Activated effector memory CD4-positive, alpha-beta T cell treated with anti-CD3 and anti-CD28 coated beads, Interleukin-2, amount 50 U/mL, for 16 hours (primary cell): ENCODE results near the gene TRPV5.

Experiments
- DNase-seq: peaks from one replicate; pipeline ENCODE4 v3.0.0-alpha.2; 2020

TRPV5 gene

DNA sequence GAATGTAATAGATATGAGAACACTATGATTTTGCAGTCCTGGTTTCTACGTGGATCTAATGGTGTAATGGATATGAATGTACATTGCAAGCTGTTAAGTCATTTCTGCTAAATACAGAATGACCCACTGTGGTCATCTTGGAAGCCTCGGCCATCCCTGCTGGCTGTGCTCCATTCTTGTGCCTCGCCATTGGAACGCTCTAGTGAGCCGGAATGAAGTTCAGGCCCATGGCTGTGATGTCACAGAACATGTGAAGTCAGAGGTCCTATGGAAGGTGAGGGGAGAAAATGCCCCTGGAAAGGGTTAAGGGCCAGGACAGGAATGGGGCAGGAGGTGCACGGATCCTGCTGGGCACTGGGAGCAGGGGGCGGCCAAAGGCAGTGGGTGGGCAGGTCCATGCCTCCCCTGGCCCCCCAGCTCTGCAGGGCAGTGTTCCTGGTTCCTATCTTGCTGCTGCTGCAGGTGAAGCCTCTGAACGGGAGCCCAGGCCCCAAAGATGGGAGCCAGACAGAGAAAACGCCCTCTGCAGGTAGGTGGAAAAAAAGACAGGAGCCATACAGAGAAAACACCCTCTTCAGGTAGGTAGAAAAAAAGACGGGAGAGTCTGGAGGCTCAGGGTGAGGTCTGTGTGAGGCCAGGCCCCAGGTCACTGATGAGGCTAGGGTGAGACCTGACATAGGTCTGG lies 5.8 kb upstream of the TRPV5 start, which contains the start of gene LLCFC1:
LLCFC1 (plus strand) TSS at position 259 of the 685 bp plus-strand sequence; CDS start at position 397, 138 bp downstream.
- no peak for DNase-seq

DNA sequence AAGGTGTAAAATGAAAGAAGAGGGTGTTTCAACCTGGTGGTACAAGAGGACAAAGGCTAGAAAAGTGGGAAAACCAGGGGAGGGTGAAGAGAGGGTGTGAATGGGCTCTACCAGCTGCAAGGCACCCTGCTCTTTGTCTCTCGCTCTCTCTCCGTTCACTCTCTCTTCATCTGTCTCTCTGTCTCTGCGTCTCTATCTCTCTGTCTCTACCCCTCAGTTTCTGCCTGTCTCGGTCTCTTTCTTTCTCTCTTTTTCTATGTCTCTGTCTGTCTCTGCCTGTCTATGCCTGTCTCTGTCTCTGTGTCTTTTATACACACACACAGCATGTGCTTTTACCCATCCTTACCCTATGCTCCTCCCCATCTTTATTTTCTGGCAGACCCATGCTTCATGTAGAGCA lies 5.1 kb upstream of the TRPV5 start:
- DNase-seq: no peak

DNA sequence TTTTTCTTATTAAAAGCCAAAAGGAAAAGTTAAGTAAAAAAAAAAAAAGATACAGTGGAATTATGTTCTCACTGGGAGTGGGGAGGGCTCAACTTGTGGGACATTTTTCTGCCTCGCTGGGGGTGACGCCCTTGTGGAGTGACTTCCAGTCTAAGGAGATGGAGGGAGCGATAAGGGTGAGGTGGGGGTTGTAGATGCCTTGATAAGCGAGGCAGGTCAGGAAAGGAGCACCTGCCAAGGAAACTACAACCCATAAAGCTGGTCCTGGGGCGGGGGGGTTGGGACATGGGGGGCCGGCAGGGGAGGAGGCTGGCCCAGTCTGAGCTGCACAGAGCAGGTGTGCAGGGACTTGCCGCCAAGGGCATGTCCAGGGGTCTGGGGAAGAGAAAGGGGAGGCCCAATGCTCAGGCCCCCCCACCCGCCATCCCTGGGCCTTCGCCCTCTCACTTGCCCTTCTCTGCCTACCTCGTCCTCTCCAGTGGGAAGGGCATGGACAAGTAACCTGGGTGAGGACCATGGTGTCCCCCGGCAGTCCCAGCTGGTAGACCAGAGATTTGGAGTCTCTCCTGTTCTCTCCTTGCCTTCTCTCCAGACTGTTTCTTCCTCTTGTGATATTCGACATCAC lies 2.5 kb upstream of the TRPV5 start:
- DNase-seq: no peak

DNA sequence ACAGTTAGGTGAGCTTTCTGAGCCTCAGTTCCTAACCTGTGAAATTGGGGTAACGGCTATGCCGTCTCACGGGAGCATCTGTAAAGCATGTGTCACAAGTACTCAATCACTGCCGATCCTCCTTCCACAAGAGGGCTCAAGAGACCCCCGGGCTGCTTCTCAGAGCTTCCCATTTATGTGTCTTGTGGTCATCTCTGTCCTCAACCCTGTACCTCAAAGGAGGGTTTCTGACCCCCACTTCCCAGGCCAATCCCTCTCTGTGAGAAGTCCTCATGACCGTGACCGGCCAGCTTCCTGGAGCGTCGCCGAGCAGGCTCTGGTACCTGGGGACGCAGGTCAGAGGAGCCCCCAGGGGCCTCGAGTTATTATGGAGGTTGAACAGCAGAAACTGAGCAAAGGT lies 510 bp upstream of the TRPV5 start:
- no peak for DNase-seq

DNA sequence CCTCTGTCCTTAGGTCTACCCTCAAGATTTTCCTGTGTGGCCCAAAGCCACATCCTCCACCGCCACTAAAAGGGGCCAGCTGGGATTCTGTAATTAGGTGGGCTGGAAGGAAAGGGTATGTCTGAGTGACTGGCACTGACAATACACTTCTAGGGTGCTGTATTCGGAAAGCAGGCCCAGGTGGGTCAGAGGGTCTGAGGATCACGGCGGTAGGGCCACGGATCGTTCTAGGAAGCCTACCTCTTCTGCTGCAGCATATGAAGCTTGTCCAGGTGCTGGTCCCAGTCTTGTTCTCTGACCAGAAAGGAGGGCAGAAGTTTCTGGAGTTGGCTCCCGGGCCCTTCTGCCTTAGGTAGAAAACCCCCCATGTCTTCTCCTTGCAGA lies 462 bp downstream of the TRPV5 start:
- DNase-seq: no peak

DNA sequence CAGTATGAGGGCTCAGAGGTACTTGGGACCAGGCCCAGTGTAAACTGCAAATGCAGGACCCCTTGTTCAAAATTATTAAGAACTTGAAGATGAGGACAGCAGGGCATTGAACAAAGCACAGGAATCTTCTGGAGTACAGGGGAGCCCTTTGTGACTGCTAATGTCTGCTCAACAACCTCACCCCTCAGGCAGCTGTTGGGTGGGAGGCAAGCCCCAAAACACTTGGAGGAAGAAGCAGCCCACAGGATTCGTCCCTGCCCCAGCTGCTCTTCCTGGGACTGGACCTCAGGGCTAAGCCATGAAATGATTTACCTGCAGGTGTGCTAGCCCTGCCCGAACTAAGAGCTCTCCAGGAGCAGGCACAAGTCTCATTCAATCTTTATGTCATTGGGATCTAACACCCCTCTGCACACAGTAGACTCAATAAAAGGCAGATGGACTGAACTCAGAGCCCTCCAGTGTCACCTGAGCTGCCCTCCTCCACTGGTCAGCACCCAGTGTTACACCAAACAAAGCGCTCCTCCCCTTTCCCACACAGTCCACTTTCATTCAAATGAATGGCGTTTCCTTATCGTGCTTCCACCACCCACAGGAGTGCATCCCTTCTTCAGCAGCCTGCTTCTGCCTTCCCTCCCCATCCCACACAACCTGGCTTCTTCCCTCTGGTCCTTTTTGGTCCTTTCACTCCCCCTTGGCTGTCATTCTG lies 1.0 kb downstream of the TRPV5 start:
- DNase-seq: no peak

DNA sequence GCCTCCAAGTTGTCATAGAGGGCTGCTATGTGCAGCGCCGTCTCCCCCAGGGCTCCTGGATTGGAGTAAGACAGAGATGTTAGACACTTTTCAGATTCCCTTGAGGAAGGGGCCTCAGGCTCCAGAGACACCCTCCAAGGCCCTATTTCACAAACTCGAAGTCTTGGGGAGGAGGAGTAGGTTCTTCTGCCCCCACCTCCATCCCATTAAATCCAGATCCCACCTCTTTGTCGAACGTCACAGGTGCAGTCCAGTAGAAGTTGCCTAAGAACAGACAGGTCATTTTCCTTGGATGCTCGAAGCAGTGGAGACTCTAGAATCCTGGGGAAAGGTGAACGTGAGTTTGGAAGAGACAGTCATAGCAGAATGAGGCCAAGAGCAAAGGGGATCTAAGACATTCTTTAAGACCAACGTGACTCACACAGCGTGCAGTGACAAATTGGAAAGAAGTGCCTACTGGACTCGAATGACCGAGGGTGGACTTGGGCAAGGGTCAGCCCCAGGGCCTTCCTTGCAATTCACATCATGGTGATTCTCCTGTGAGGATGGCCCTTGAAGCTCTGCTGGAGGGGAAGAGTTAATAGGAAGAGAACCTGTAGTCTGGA lies 3.3 kb downstream of the TRPV5 start:
- DNase-seq: peak; percentile 42

DNA sequence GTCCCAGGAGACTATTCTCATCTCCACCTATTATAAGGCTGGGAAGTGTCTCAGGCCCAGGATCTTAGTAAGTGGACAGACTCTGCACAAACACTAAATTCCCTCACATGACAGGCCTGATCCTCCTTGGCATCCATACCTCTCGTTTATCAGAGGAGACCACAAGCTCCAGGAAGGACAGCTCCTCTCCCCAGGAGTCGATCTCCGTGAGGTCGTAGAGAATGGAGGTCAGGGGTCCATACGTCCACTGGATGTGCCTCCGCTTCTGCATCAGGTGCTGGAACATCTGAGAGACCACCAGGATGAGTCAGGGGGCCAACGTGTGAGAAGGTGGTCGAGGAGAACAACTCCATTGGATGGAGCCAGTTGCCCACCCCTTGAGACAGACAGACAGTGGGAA lies 5.6 kb downstream of the TRPV5 start:
- peak; percentile 12 for DNase-seq

DNA sequence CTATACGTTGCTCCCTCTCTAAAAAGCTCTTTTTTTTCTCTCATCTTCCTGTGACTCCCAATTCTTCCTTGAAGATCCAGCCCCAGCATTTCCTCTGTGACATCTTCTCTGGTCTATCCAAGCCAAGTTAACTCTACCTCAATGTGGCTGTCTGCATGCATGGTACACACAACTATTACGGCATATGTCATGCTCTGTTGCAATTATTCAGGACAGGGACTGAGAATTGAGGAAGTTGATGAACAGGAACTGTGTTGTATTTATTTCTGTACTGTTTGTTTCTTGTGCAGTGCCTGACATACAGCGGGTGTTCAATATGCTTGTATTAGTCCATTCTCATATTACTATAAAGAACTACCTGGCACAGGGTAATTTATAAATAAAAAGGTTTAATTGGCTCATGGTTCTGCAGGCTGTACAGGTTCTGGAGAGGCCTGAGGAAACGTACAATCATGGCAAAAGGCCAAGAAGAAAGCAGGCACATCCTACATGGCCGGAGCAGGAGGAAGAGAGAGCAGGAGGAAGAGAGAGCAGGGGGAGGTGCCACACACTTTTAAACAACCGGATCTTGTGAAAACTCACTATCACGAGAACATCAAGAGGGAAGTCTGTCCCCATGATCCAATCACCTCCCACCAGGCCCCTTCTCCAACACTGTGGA lies 6.3 kb downstream of the TRPV5 start:
- peak; percentile 13 for DNase-seq

DNA sequence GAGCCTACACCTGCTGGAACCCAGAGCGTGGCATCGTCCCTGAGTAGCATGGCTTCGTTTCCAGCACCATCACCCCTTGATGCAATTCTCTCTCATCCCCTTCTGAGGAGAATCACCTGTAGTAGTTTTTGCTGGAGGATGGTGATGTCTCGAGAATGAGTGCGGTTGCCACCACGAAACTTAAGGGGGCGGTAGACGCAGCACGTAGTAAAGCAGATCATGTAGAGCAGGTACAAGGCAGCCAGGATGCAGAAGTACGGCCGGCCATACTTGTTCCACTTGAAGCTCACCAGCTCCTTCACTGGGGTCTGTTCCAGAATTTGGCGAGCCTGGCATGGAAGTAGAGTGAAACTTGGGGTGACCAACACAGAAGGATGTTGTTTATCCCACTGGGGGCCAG lies 8.1 kb downstream of the TRPV5 start:
- DNase-seq: no peak

DNA sequence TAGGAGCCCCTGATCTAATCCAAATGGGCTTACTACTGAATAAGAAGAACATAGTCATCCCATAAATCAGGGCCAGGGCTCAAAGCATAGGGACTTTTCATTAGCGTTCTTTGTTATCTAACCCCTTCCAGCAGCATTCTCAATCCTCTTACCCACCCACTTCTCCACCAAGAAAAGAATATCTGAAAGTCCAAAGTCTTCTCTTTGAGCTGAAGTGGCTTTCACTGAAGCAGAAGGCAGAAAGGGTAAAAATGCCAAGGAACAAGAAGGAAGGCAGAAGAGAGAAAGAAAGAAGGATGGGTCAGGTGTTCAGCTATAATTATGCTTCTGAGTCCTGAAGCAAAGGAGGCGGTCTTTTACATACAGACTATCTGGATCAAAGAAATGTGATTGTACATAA lies 10.2 kb downstream of the TRPV5 start:
- no peak for DNase-seq

DNA sequence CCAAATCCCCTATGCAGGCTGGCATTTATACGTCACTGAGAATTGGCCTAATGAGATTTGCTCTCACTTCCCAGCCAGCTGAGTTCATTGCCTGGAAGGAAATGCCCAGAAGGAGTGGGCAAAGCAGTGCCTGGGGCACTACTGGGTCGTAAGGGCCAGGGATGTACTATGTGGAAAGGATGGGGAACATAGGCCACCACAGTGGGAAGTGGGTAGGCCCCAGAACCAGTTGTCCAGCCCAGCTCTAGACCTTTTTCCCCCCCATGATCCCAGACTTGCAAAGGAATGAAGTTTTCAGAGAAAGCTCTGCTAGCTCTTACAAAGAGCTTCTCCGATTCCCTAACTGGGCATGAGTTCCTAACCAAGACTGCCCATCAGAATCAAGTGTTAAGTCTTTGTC lies 13.9 kb downstream of the TRPV5 start:
- DNase-seq: no peak

DNA sequence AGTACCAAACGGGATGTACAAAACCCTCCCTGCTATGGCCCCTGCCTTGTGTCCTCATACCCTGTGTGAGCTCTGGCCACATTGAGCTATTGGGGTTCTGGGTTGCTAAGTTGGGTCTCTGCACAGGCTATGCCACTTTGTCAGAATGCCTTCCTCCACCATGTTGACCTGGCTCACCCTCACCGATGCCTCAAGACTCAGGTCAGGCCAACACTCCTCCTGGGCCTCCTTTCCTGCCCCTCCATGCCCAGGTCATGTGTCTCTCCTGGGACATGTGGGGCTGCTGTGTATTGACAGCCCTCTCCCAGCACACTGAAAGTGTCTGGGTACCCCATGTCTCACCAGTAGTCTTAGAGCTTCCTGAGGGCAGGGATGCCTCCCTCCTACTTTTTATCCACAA lies 14.6 kb downstream of the TRPV5 start:
- no peak for DNase-seq

DNA sequence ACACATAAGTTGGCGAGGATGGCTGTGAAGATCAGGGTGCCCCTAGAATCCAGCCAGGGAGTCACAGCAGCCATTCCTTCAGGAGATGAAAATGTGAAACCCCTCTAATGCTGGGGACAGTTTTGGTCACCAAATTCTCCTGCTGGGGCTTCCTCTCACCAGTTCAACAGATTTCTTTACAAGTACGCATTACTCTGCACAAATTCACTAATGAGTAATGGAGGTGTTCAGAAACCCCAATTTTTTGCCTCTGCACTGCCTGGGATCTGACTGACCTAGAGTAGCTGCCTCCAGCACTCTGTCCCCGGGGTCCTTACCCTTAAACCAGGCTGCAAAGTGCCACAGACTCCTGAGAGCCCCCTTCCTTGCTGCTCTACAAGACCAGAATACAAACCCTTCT lies 16.1 kb downstream of the TRPV5 start:
- no peak for DNase-seq

DNA sequence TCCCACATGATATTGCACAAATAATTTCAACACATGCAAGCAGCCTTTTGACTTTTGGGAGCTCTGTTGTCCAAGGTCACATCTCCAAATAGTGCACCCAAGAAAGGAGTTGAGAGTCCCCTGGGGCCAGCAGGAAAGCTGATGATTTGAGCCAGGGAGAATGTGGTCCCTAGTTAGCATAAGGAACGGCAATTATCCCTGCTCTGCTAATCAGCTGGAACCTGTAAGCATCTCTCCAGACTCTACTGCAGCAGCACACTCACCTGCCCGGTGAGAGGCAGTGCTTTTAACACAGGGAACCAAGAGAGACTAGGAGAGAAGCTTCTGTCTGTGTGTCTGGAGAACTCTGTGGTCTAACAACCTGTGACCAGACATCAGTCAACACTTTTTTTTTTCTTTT lies 17.0 kb downstream of the TRPV5 start:
- DNase-seq: no peak

DNA sequence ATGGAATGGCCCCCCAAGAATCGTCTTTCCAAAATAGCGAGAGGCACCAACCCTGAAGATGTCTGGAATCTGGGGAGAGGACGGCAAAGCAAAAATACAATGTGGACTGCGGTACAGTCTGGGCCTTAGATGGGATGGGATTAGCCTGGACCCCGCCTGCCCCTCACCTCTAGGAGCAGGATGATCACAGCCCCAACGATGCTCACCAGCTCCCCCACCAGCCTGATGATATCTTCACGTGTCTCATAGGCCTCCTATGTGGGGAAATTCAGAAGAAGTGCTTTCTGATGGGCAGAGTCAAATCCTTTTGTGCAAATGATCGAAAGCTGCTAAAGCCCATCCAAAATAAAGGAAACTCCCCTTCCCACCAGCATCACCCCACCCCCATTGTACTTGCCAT lies 18.2 kb downstream of the TRPV5 start:
- DNase-seq: no peak

DNA sequence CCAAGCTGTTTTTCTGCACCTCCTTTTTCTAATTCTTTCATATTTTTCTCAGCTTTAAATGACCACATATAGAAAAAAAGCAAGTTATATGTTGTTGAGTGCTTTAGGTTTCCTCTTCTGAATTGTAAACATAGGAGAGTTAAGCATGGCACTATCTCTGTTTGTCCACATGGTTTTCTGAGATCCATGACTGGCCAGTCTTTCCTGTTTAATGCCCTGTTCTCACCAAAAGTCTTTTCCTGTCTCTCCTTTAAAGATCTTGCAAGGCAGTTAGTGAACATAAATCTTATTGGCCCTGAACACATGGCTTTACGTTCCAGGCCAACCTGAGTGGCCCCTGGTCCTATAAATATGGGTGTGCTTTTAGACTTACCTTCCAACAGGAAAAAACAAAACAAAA lies 19.4 kb downstream of the TRPV5 start:
- DNase-seq: no peak

DNA sequence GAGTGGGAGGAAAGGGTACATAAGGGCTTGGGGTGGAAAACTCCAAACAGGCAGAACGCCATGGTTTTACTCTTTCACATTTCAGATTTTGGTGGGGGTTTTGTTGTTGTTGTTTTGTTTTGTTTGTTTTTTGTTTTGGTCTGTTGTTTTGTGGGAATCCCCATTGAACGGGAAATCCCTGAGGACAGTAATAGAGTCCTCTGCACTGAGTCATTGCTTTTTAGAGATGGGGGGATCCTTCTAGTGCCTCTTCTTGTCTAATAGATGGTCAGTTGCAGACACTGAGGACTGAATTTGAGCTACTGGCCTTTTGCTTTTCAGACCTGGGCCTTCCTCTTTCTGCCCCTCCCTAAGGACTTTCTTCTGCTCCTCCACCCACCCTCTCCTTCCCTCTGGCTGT lies 20.0 kb downstream of the TRPV5 start:
- no peak for DNase-seq

DNA sequence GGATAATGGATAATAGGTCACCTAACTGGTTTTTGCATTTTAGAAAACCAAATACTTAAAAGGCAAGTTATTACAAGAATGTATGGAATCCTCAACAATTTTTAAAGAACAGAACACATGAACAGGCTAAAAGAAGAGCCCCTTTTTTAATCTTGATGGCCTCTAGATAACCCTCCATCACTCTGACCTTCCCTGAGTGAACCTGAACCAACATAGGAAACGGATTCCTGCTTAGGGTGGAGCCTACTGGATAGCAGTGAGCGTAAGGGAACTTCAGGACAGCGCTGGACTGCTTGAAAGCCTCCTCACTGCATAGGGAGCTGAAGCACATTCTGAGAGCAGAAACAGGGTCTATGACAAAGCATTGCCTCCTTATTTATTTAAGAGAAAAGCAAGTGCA lies 20.5 kb downstream of the TRPV5 start:
- no peak for DNase-seq

DNA sequence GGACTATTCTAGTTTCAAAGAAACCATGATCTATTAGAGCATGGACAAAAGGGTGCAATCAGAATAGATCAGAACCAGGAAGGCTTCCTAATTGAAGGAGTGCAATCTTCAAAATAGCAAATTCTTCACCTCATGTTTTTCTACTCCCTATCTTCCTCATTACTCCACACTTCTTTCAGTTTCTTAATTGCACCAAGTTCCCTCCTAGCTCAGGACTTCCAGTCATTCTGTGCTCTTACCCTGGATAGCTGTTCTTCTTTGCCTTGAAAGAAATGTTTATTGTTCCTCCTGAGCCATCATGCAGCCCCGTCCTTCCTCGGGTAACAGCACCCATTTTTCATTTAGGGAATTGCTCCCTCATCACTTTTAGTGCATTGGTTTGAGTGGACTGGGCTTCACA lies 23.1 kb downstream of the TRPV5 start:
- no peak for DNase-seq

DNA sequence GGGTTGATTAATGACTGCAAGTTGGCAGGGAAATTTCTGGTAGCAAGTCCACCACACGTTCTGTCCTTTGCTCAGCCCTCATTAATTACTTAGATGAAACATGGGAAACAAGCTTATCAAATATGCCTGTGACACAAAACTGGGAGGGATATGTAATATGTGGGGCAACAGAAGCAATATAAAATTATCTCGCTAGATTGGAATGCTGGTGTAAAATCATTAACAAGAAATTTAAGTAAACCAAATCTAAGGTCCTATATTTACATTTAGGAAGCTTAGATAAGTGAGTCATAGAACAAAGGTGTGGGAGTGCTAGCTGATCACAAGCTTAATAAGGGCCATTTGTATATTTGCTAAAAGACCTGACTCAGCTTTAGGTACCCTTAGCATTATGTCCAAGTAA lies 23.5 kb downstream of the TRPV5 start:
- no peak for DNase-seq

DNA sequence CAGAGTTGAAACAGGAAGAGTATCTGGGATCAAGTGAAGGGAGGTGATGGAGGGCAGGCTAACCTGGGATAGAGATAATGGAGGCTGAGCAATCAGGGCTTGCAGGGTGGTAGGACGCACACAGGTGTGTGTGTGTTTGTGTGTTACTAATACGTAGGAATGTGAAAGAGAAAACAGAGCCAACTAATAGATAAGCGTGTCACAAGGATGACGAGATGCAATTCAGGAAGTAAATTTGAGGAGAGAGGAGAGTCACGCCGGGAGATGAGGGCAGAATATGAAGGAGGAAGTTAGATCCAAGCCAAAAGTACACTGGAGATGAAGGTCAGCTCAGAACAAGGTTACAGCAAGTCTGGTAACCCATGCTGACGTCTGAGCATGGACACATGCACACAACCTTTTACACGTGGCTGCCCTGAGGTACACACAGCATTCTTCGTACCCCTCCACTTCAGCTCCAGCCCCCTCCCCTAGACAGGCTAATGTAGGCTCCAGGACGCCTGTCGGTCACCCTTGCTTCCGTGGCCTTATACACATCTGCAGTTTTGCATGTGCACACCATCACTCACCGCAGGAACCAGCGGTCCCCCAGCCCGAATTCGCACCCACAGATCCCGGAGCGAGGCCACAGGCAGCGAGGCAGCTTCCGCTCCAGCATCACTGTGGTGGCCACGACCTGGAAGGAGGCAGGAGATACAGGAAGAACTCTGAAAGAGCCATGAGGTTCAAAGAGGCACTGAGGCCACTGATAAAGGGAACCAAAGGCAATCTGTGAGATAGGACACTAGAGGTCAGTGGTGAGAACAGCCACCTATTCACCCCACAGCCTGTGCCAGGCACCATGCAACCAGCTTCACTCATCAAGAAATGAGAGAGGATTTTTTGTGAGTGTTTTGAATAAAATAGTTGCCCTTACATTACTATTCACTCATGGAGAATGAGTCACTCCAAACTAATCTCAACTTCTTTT lies 24.3 kb downstream of the TRPV5 start:
- DNase-seq: no peak
